ENCODE data around the gene MROH2A.

The MROH2A gene

DNA sequence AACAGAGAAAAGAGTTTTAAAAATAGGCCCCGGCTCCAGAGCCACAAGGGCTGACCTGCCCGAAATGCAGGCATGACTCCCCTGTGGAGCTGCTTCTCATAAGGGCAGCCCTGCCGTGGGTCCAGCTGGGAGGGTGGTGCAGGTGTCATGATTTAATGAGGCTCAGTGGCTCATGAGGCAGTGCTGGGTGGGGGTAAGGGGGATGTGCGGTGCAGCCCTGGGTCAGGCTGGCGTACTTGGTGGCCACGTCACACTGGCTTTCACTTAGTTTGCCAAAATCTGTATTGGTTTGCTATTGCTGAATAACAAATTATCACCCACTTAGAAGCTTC lies 42.6 kb downstream of the MROH2A start:
- TF ChIP-seq CEBPB (IDR thresholded peaks at IDR 0.05) (no peak), YY1 (IDR thresholded peaks at IDR 0.05; ENCODE audit: low read depth) (no peak), EGR1 (IDR thresholded peaks at IDR 0.05) (no peak), CREB1 (IDR thresholded peaks at IDR 0.05; ENCODE audit: low read depth) (no peak), FOXM1 (IDR thresholded peaks at IDR 0.05; ENCODE audit: borderline replicate concordance, low read depth) (no peak), ZBTB7A (IDR thresholded peaks at IDR 0.05; ENCODE audit: low read depth) (no peak), TAF1 (IDR thresholded peaks at IDR 0.05; ENCODE audit: low read depth) (no peak), NFIC (IDR thresholded peaks at IDR 0.05) (no peak), TCF12 (IDR thresholded peaks at IDR 0.05; ENCODE audit: low read depth) (no peak), EP300 (IDR thresholded peaks at IDR 0.05; ENCODE audit: borderline replicate concordance) (no peak), TEAD4 (IDR thresholded peaks at IDR 0.05) (no peak), RAD21 (IDR thresholded peaks at IDR 0.05; ENCODE audit: low read depth) (no peak)
- TF ChIP-seq, protein P1, sequence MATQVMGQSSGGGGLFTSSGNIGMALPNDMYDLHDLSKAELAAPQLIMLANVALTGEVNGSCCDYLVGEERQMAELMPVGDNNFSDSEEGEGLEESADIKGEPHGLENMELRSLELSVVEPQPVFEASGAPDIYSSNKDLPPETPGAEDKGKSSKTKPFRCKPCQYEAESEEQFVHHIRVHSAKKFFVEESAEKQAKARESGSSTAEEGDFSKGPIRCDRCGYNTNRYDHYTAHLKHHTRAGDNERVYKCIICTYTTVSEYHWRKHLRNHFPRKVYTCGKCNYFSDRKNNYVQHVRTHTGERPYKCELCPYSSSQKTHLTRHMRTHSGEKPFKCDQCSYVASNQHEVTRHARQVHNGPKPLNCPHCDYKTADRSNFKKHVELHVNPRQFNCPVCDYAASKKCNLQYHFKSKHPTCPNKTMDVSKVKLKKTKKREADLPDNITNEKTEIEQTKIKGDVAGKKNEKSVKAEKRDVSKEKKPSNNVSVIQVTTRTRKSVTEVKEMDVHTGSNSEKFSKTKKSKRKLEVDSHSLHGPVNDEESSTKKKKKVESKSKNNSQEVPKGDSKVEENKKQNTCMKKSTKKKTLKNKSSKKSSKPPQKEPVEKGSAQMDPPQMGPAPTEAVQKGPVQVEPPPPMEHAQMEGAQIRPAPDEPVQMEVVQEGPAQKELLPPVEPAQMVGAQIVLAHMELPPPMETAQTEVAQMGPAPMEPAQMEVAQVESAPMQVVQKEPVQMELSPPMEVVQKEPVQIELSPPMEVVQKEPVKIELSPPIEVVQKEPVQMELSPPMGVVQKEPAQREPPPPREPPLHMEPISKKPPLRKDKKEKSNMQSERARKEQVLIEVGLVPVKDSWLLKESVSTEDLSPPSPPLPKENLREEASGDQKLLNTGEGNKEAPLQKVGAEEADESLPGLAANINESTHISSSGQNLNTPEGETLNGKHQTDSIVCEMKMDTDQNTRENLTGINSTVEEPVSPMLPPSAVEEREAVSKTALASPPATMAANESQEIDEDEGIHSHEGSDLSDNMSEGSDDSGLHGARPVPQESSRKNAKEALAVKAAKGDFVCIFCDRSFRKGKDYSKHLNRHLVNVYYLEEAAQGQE (IDR thresholded peaks at IDR 0.05; ENCODE audit: low read depth): no peak
- TF ChIP-seq, protein P2, sequence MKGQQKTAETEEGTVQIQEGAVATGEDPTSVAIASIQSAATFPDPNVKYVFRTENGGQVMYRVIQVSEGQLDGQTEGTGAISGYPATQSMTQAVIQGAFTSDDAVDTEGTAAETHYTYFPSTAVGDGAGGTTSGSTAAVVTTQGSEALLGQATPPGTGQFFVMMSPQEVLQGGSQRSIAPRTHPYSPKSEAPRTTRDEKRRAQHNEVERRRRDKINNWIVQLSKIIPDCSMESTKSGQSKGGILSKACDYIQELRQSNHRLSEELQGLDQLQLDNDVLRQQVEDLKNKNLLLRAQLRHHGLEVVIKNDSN (IDR thresholded peaks at IDR 0.05): no peak
- TF ChIP-seq, protein P3, sequence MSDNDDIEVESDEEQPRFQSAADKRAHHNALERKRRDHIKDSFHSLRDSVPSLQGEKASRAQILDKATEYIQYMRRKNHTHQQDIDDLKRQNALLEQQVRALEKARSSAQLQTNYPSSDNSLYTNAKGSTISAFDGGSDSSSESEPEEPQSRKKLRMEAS (IDR thresholded peaks at IDR 0.05): no peak

DNA sequence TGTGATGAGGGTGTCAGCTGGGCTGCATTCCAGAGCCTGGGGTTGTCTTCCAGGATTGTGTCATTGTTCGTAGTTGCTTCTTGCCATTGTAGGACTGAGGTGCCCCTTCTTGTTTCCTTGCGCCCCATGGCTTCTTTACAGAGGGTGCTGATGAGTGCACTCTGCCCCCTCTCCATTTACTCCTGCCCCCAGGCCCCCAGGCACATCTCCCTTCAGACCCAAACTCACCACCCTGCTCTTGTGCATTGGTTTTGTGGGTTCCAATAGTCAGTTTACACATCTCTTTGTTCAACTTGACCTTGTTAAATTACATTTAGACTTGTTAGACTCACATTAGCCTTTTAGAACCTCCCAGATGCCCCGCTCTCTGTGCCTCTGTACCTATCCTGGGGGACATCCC lies 43.1 kb downstream of the MROH2A start:
- TF ChIP-seq NFIC (IDR thresholded peaks at IDR 0.05): no peak
- no peak for TF ChIP-seq EP300 (IDR thresholded peaks at IDR 0.05; ENCODE audit: borderline replicate concordance)
- TF ChIP-seq, protein P1 (IDR thresholded peaks at IDR 0.05; ENCODE audit: low read depth): no peak
- TF ChIP-seq RAD21 (IDR thresholded peaks at IDR 0.05; ENCODE audit: low read depth): no peak
- TF ChIP-seq TCF12 (IDR thresholded peaks at IDR 0.05; ENCODE audit: low read depth): no peak
- no peak for TF ChIP-seq FOXM1 (IDR thresholded peaks at IDR 0.05; ENCODE audit: borderline replicate concordance, low read depth)
- no peak for TF ChIP-seq CEBPB (IDR thresholded peaks at IDR 0.05)
- TF ChIP-seq ZBTB7A (IDR thresholded peaks at IDR 0.05; ENCODE audit: low read depth): no peak
- TF ChIP-seq YY1 (IDR thresholded peaks at IDR 0.05; ENCODE audit: low read depth): no peak
- no peak for TF ChIP-seq EGR1 (IDR thresholded peaks at IDR 0.05)
- TF ChIP-seq, protein P2 (IDR thresholded peaks at IDR 0.05): no peak
- TF ChIP-seq TEAD4 (IDR thresholded peaks at IDR 0.05): no peak
- TF ChIP-seq TAF1 (IDR thresholded peaks at IDR 0.05; ENCODE audit: low read depth): no peak
- no peak for TF ChIP-seq CREB1 (IDR thresholded peaks at IDR 0.05; ENCODE audit: low read depth)
- TF ChIP-seq, protein P3 (IDR thresholded peaks at IDR 0.05): no peak

DNA sequence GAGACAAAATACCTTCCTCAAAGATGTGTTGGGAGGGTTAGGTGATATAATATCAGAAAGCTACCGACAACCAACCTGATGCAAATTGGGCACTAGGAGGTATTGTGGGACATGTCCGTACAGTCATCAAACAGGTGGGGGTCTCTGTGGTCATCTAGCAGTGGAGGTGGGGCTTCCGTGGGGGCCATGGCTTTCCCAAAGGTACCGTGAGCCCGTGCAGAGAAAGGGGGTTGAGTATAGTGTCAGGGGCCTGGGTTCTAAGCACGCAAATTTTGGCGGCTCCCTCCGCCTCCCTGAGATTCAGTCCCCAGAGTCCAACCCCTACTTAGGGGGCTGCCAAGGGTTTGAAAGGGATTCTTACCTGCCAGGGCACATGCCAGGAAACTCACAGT lies 43.6 kb downstream of the MROH2A start:
- TF ChIP-seq YY1 (IDR thresholded peaks at IDR 0.05; ENCODE audit: low read depth) (no peak), FOXM1 (IDR thresholded peaks at IDR 0.05; ENCODE audit: borderline replicate concordance, low read depth) (no peak), ZBTB7A (IDR thresholded peaks at IDR 0.05; ENCODE audit: low read depth) (no peak), EGR1 (IDR thresholded peaks at IDR 0.05) (no peak), EP300 (IDR thresholded peaks at IDR 0.05; ENCODE audit: borderline replicate concordance) (no peak), TEAD4 (IDR thresholded peaks at IDR 0.05) (no peak), TCF12 (IDR thresholded peaks at IDR 0.05; ENCODE audit: low read depth) (no peak), TAF1 (IDR thresholded peaks at IDR 0.05; ENCODE audit: low read depth) (no peak), NFIC (IDR thresholded peaks at IDR 0.05) (no peak), CEBPB (IDR thresholded peaks at IDR 0.05) (no peak), CREB1 (IDR thresholded peaks at IDR 0.05; ENCODE audit: low read depth) (no peak), RAD21 (IDR thresholded peaks at IDR 0.05; ENCODE audit: low read depth) (no peak)
- TF ChIP-seq, protein P2 (IDR thresholded peaks at IDR 0.05): no peak
- TF ChIP-seq, protein P3 (IDR thresholded peaks at IDR 0.05): no peak
- TF ChIP-seq, protein P1 (IDR thresholded peaks at IDR 0.05; ENCODE audit: low read depth): no peak

Data from Ishikawa (cell line).